Measurements from ENCODE around the gene CYP11A1. TPM values are rescaled to one million over a fixed set of nuclear protein-coding genes. Genes with fewer than 3 reads are reported as not detected.

CYP11A1 gene
- total and polyA plus RNA-seq, 2 experiments from 2014 or later, result 5.4 to 13.0 TPM

- Histone ChIP-seq H3K36me3 (no peaks in the 10 kb centered on the region), H3K9me3 (ENCODE audit: low read depth) (no peaks in the 10 kb centered on the region), H3K4me3 (no peak overlapping the region), H3K4me1 (ENCODE audit: low read depth) (peaks cover 19% of the 10 kb centered on the region), H3K27me3 (no peaks in the 10 kb centered on the region), H3K27ac (no peak overlapping the region)
- TF ChIP-seq CTCF (IDR thresholded peaks at IDR 0.05; ENCODE audit: low read depth, low read length), result no peak
- DNase-seq (ENCODE audit: low read depth in 1 of 2, low spot score in 1 of 2), result no peak
Observed at GRCh38 chr15:74385733-74386132, 18.3 kb upstream of the CYP11A1 start.

GRCh38 chr15:74384881-74385643 lies 17.6 kb upstream of the CYP11A1 start:
- no peaks in the 10 kb centered on the region for H3K27me3 ChIP-seq
- TF ChIP-seq CTCF (IDR thresholded peaks at IDR 0.05; ENCODE audit: low read depth, low read length), result no peak
- no peak overlapping the region for H3K27ac ChIP-seq
- H3K36me3 ChIP-seq, result no peaks in the 10 kb centered on the region
- no peaks in the 10 kb centered on the region for H3K9me3 ChIP-seq (ENCODE audit: low read depth)
- peaks cover 19% of the 10 kb centered on the region for H3K4me1 ChIP-seq (ENCODE audit: low read depth)
- no peak overlapping the region for H3K4me3 ChIP-seq
- DNase-seq (ENCODE audit: low read depth in 1 of 2, low spot score in 1 of 2), result no peak

- Histone ChIP-seq H3K4me3 (no peak overlapping the region), H3K27ac (no peak overlapping the region), H3K27me3 (no peaks in the 10 kb centered on the region), H3K9me3 (ENCODE audit: low read depth) (no peaks in the 10 kb centered on the region), H3K4me1 (ENCODE audit: low read depth) (peaks cover 15% of the 10 kb centered on the region), H3K36me3 (no peaks in the 10 kb centered on the region)
- no peak for DNase-seq (ENCODE audit: low read depth in 1 of 2, low spot score in 1 of 2)
- no peak for TF ChIP-seq CTCF (IDR thresholded peaks at IDR 0.05; ENCODE audit: low read depth, low read length)
Observed at GRCh38 chr15:74384566-74384880, 17.1 kb upstream of the CYP11A1 start.

DNA sequence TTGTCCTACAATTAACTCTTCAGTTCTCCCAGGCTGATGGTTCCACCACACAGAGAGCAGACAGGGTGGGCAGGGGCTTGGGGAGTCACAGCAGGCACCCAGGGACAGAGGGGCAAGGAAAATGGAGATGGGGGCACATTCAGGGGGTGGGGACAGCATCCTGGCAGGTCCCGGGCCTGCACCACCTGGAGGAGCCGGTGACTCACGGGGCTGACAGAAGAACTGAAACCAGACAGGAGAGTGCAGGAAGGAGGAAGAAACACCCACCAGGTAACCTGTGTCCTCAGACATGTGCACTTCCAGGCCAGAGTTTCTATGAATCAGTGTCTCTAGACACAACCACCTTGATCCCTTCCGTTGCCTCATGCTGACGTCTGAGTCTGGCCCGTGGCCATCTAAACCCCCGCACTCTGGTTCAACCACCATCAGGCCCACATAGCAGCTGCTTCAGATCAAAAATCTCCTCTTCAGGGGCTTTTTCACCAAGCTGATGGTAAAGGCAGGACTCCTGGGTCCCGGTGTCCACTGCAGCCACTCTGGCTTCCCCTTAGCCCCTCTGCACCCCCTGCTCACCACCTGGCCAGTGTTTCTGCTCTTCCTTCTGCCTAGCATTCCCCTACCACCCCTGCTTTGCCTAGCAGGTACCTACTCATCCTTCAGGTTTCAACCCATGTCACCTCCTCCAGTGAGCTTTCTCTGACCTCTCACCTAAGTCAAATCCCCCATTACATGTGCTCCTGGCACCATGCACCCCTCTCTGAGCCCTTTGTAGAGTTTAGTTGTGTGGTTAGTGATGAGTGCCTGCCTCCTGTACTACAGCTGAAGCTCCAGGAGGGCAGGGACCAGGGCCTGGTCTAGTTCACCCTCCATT lies 16.5 kb upstream of the CYP11A1 start:
- Histone ChIP-seq H3K4me3 (no peak overlapping the region), H3K27me3 (no peaks in the 10 kb centered on the region), H3K9me3 (ENCODE audit: low read depth) (no peaks in the 10 kb centered on the region), H3K27ac (no peak overlapping the region), H3K36me3 (no peaks in the 10 kb centered on the region), H3K4me1 (ENCODE audit: low read depth) (peaks cover 10% of the 10 kb centered on the region)
- TF ChIP-seq CTCF (IDR thresholded peaks at IDR 0.05; ENCODE audit: low read depth, low read length), result no peak
- DNase-seq (ENCODE audit: low read depth in 1 of 2, low spot score in 1 of 2), result peak in 1 of 2 donors; percentile 22

- DNase-seq (ENCODE audit: low read depth in 1 of 2, low spot score in 1 of 2), result no peak
- Histone ChIP-seq H3K27me3 (no peaks in the 10 kb centered on the region), H3K27ac (no peak overlapping the region), H3K36me3 (no peaks in the 10 kb centered on the region), H3K4me3 (no peak overlapping the region), H3K4me1 (ENCODE audit: low read depth) (peaks cover 10% of the 10 kb centered on the region), H3K9me3 (ENCODE audit: low read depth) (no peaks in the 10 kb centered on the region)
- TF ChIP-seq CTCF (IDR thresholded peaks at IDR 0.05; ENCODE audit: low read depth, low read length), result no peak
Observed at GRCh38 chr15:74383286-74383685, 15.8 kb upstream of the CYP11A1 start.
